Endothelial cell (in vitro differentiated cells): ENCODE results near the gene ZFYVE19. TPM values are rescaled to one million over a fixed set of nuclear protein-coding genes. Genes with fewer than 3 reads are reported as not detected.

ENCODE experiments used
- DNase-seq: peaks from one replicate; pipeline ENCODE4 v3.0.0; 2021; ENCODE audit warnings: low spot score
- H3K27ac Mint-ChIP-seq: one replicate; pipeline ENCODE4 v1.8.0; 2021; ENCODE audit warnings: mixed read lengths, inconsistent platforms; ENCODE audit not compliant: unreplicated experiment
- H3K27me3 Mint-ChIP-seq: one replicate; pipeline ENCODE4 v1.8.0; 2021; ENCODE audit warnings: mild to moderate bottlenecking, moderate library complexity, mixed read lengths, inconsistent platforms; ENCODE audit not compliant: unreplicated experiment
- H3K36me3 Mint-ChIP-seq: one replicate; pipeline ENCODE4 v1.8.0; 2021; ENCODE audit warnings: mild to moderate bottlenecking, low read depth, mixed read lengths, inconsistent platforms; ENCODE audit not compliant: unreplicated experiment
- H3K4me1 Mint-ChIP-seq: one replicate; pipeline ENCODE4 v1.8.0; 2021; ENCODE audit warnings: mild to moderate bottlenecking, mixed read lengths, inconsistent platforms; ENCODE audit not compliant: unreplicated experiment
- H3K4me3 Mint-ChIP-seq: one replicate; pipeline ENCODE4 v1.8.0; 2021; ENCODE audit warnings: mild to moderate bottlenecking, mixed read lengths, inconsistent platforms; ENCODE audit not compliant: unreplicated experiment
- H3K9me3 Mint-ChIP-seq: one replicate; pipeline ENCODE4 v1.8.0; 2021; ENCODE audit warnings: mixed read lengths, inconsistent platforms; ENCODE audit not compliant: unreplicated experiment
- CTCF ChIP-seq: fragments of 200-600 bp; sonication (generic); IDR thresholded peaks from one replicate; pipeline ENCODE4 v1.5.0; 2021; ENCODE audit warnings: antibody characterized with exemption; ENCODE audit not compliant: unreplicated experiment
- total RNA-seq: library from RNA; stranded (reverse); fragmentation: NEBNext Ultra II Directional; extraction: Animal tissue kit (Norgen Biotek cat#: 25700); gene quantifications from one replicate; pipeline ENCODE4 v1.2.1, GENCODE V29; 2021; ENCODE audit not compliant: unreplicated experiment

The ZFYVE19 gene
- total RNA-seq, 1 donor from 2014 or later, result 31.5 TPM

GRCh38 chr15:40815042-40815698 is 8.3 kb downstream of the ZFYVE19 start:
- H3K27ac Mint-ChIP-seq, result no peak overlapping the region
- peaks cover 5% of the 10 kb centered on the region for H3K4me1 Mint-ChIP-seq
- peak overlapping the region; percentile 26 for H3K4me3 Mint-ChIP-seq
- TF ChIP-seq CTCF, result no peak
- DNase-seq, result no peak
- H3K36me3 Mint-ChIP-seq, result peaks cover 20% of the 10 kb centered on the region
- no peaks in the 10 kb centered on the region for H3K9me3 Mint-ChIP-seq
- H3K27me3 Mint-ChIP-seq, result no peaks in the 10 kb centered on the region

GRCh38 chr15:40819048-40819447 is 12.2 kb downstream of the ZFYVE19 start:
- no peak overlapping the region for H3K27ac Mint-ChIP-seq
- H3K9me3 Mint-ChIP-seq, result no peaks in the 10 kb centered on the region
- peaks cover 7% of the 10 kb centered on the region for H3K4me1 Mint-ChIP-seq
- no peaks in the 10 kb centered on the region for H3K27me3 Mint-ChIP-seq
- no peak overlapping the region for H3K4me3 Mint-ChIP-seq
- DNase-seq, result no peak
- TF ChIP-seq CTCF, result no peak
- peaks cover 12% of the 10 kb centered on the region for H3K36me3 Mint-ChIP-seq

- no peak overlapping the region for H3K4me3 Mint-ChIP-seq
- no peak for TF ChIP-seq CTCF
- H3K4me1 Mint-ChIP-seq, result peaks cover 7% of the 10 kb centered on the region
- peaks cover under 1% of the 10 kb centered on the region for H3K36me3 Mint-ChIP-seq
- H3K27ac Mint-ChIP-seq, result no peak overlapping the region
- no peaks in the 10 kb centered on the region for H3K27me3 Mint-ChIP-seq
- no peak for DNase-seq
- no peaks in the 10 kb centered on the region for H3K9me3 Mint-ChIP-seq
These were observed 14.3 kb downstream of the ZFYVE19 start for GRCh38 chr15:40821195-40821594.

GRCh38 chr15:40823572-40824343 is 16.9 kb downstream of the ZFYVE19 start:
- Mint-ChIP-seq H3K4me1 (peaks cover 10% of the 10 kb centered on the region), H3K27ac (no peak overlapping the region), H3K27me3 (no peaks in the 10 kb centered on the region), H3K4me3 (no peak overlapping the region), H3K36me3 (no peaks in the 10 kb centered on the region), H3K9me3 (no peaks in the 10 kb centered on the region)
- no peak for TF ChIP-seq CTCF
- DNase-seq, result no peak
